SIG-M5 treated with dmso at 0.1 percent for 504 hours (cell line): Measurements from ENCODE around the gene ANKZF1.

Source experiments
- DNase-seq: peaks from one replicate; lab custom pipeline; 2025; ENCODE audit not compliant: unreplicated experiment; lab: John Stamatoyannopoulos, UW

ANKZF1 gene

DNA sequence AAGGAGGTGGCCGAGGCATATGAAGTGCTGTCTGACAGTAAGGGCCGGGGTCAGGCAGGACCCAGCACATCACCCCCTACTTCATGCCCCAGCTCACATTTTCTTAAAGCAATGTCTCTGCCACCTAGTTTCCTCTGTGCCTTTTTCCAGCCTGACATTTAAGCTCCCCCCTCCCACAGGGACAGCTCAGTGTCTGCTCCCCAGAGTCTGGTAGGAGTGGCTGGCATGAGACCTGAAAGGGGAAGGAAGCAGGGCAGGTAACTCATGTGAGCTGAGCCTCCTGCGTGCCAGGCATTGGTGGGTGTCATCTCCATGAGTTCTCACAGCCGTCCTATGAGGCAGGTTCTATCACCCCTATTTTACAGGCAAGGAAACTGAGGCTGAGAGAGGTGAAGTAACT lies 51.0 kb downstream of the ANKZF1 start:
- DNase-seq: no peak

- DNase-seq: no peak
Measured at GRCh38 chr2:219281588-219281987, 52.0 kb downstream of the ANKZF1 start.

DNA sequence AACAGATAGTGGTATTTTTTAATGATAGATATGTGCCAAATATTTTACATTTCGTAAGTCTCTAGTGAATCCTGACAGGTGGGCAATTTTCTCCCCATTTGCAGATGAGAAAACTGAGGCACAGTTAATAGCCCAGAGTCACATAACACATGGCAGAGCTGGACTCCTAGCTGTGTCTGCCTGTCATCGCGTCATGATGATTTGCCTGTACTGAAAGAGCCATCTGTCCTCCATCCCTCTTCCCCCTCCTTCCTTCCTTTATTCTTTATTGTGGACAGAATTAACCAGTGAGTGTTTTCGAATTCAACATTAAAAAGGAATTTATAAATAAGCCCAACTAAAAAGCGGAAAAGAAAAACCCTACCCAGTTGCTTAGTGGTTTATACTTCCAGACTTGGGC lies 52.8 kb downstream of the ANKZF1 start:
- no peak for DNase-seq

- DNase-seq: no peak
Measured at GRCh38 chr2:219282943-219283581, 53.5 kb downstream of the ANKZF1 start.

DNA sequence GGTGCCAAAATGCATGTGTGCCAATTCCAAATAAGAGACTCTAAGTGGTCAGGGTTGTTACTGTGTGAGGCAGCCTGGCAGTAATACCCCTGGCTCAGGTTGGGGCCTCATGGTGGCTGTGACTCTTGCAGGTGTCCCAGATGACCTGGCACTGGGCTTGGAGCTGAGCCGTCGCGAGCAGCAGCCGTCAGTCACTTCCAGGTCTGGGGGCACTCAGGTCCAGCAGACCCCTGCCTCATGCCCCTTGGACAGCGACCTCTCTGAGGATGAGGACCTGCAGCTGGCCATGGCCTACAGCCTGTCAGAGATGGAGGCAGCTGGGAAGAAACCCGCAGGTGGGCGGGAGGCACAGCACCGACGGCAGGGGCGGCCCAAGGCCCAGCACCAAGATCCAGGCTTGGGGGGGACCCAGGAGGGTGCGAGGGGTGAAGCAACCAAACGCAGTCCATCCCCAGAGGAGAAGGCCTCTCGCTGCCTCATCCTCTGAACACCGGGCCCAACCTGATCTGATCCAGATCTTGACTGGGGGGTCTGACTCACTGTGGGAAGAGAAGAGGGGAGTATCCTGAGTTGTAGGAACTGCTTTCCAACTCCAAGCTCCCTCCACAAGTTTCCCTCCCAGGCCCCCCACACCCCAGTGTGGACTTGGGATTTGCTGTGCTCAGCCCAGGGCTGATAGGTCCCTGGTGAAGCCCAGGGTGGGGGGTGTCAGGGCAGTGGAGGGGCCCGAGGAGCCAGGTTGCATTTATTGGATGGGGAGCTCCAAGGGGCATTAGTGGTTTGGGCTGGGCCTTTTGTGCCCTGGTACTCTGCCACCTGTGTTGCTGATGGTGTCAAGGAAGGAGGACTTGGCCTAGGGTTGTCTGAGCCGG lies 55.1 kb downstream of the ANKZF1 start:
- no peak for DNase-seq

- no peak for DNase-seq
Measured at GRCh38 chr2:219285373-219285735, 55.7 kb downstream of the ANKZF1 start.

GRCh38 chr2:219285894-219286425 lies 56.4 kb downstream of the ANKZF1 start:
- no peak for DNase-seq
